Amniotic stem cell (primary cell): ENCODE data around the gene HS3ST2.
"Not testable (repeated sequence)": the region's sequence is repeated elsewhere in the genome, so short reads cannot be mapped to it uniquely, and the experiment has no call there.

ENCODE experiments used
- DNase-seq: peaks from one replicate; lab custom pipeline; 2025; lab: John Stamatoyannopoulos, UW

The HS3ST2 gene

GRCh38 chr16:22932032-22932771 is 118.2 kb downstream of the HS3ST2 start:
- no peak for DNase-seq

DNA sequence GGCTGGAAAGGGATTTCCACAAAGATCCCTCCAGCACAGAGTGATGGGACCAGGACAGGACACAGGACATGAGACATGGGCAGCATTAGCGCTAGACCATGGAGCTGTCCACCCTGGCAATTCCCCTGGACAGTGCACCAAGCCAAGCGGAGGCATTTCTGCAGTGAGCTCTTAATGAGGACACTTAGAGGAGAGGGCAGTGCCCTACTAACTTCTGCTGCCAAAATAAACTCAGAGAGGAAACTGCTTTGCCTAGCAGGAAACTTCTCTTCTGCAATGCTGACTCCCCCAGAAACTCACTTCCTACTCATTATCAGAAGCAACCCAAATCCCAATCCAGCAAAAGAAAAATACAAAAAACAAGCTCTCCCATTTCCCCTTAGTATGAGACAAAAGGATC is 119.2 kb downstream of the HS3ST2 start:
- DNase-seq = no peak

GRCh38 chr16:22934786-22935185 is 120.8 kb downstream of the HS3ST2 start:
- DNase-seq = no peak

- no peak for DNase-seq
Measured at GRCh38 chr16:22937169-22937568, 123.2 kb downstream of the HS3ST2 start.

- DNase-seq = no peak
Measured at GRCh38 chr16:22938647-22939046, 124.7 kb downstream of the HS3ST2 start.

DNA sequence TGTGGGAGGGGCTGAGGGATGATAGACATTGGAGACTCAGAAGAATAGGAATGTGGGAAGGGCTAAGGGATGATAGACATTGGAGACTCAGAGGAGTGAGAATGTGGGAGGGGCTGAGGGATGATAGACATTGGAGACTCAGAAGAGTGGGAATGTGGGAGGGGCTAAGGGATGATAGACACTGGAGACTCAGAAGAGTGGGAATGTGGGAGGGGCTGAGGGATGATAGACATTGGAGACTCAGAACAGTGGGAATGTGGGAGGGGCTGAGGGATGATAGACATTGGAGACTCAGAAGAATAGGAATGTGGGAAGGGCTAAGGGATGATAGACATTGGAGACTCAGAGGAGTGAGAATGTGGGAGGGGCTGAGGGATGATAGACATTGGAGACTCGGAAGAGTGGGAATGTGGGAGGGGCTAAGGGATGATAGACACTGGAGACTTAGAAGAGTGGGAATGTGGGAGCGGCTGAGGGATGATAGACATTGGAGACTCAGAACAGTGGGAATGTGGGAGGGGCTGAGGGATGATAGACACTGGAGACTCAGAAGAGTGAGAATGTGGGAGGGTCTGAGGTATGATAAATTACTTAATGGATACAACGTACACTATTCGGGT is 125.9 kb downstream of the HS3ST2 start:
- DNase-seq = not testable (repeated sequence)

DNA sequence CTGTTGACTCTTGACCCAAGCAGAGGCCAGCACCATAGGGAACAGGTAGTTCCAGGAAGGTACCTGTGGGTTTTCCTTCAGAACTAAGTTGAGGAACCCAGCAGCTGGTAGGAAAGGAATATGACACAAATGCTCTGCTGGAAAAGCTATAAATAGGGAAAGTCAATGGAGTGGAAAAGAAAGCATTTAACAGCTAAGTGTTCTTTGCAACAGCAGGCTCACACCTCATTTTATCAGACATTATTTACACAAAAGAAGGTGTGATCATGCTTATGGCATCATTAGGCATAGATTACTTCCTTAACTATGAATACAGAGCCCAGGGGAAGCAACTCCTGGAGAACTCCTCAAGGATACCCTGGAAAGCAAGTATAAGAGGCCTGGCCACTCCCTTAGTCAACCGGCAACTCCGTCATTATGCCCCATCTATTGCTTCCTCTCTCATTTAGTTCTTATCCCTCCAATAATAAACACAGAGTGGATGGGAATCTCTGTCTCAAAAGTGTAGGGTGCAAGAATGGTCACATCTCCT is 128.1 kb downstream of the HS3ST2 start:
- no peak for DNase-seq

- DNase-seq = no peak
Measured at GRCh38 chr16:22942811-22943210, 128.8 kb downstream of the HS3ST2 start.

DNA sequence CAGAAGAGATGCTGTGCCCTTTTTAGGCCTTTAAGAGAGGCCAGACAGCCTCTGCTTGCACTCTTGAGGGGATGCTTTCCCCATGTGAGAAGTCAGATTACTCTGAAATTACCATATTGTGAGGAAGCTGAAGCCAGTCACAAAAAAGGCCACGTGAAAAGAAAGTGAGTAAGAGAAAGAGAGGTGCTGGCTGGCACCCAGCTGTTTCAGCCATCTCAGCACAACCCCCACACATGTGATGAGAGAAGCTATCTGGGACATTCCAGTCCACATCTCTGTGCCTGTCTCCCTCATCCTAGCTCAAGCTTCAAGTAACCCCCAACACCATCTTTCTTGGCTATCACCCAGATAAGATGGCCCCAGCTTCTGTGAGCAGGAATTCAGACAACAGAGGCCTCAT is 131.4 kb downstream of the HS3ST2 start:
- DNase-seq = no peak

GRCh38 chr16:22946433-22946832 is 132.5 kb downstream of the HS3ST2 start:
- no peak for DNase-seq

DNA sequence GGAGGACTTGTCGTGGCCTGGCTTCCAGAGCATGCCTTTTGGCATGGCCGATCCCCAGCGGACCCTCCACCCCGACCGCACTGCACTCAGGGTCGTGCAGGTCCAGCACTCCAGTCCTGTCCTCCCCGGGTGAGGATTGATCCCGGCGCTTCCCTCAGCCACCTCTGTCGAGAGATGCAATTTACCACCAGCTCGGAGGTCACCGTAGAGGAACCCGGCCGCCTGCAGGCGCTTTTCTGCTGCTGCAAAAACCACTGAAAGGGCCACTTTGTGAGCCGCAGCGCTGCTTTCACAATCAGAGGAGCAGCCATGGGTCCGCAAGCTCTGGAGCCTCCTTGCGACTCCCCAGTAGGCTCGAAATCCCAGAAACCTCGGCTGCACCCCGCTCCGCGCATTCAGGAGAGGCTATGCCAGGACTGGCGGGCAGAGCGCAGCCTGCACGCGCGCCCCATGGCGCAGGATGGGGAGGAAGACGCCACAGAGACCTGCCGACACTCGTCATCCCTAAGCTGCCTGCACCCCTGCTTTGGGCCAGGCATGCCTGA is 134.2 kb downstream of the HS3ST2 start:
- no peak for DNase-seq

GRCh38 chr16:22948603-22949368 is 134.8 kb downstream of the HS3ST2 start:
- DNase-seq = peak; percentile 11

DNA sequence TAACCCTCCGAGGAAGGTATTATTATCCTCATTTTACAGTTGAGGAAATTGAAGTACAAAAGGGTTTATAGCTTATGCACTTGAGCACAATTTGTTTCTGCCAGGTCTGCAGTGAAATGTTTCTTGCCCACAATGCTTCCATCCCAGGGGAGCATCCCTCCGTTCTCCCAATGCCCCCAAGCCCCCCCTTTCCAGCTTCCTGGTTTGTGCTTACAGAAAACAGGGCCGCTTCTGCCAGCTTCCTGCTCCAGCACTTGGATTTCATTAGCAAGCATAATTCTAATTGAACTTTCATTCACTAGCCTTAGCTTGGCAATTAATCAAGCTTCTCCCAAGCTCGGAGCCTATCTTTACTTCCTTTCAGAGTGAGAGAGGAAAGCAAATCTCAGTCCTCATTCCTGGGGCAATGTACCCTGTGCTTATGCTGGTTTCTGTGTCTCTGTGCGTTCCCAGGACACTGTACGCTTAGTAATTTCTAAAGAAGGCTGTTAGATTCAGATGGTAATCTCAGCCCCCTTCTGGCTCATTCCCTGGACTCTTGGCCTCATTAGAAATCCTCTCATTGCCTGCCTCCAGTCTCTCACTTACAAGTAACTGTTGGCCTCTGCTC is 141.6 kb downstream of the HS3ST2 start:
- no peak for DNase-seq

DNA sequence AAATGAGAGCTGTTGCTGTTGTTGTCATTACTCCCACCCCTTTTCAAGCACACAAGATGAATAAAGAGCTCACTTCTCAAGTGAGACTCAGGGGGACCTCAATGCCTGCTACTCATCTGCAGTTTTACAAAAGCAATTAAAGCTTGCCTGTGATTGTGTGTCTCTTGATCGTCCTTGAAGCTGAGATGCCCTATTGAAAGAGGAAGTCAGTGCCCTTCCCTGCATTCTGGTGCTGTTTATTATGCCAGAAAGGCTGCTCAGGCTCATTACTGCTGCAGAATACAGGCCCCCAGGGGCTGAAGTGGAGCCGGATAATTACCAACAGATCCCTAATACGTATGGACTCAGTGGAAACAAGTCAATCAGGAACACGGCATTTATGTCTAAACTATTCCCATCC is 147.2 kb downstream of the HS3ST2 start:
- DNase-seq = no peak

DNA sequence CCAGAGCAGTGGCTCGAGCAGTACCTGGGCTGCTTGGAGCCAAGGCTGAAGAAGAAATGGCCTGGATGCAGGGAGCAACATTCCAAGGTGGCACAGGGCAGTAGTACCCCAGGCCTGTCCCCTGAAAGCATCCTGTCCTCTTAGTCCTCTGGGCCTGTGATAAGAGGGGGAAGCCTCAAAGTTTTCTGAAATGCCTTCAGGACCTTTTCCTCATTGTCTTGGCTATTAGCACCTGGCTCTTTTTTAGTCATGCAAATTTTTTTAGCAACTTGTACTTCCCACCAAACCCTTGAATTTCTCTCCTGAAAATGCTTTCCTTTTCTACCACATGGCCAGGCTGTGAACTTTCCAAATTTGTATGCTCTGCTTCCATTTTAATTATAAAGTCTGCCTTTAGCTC is 148.9 kb downstream of the HS3ST2 start:
- DNase-seq = no peak
